ENCODE results near the gene B3GAT1.

The B3GAT1 gene

GRCh38 chr11:134401825-134402809 is 9.9 kb downstream of the B3GAT1 start:
- TF ChIP-seq SUZ12 (IDR thresholded peaks at IDR 0.05; ENCODE audit: extremely low read depth, insufficient read depth, insufficient read length), result no peak
- TF ChIP-seq ZNF274 (IDR thresholded peaks at IDR 0.05; ENCODE audit: low read depth, low read length), result no peak
- TF ChIP-seq YY1 (IDR thresholded peaks at IDR 0.05; ENCODE audit: insufficient read depth, insufficient read length), result no peak
- Histone ChIP-seq H3K27me3 (ENCODE audit: insufficient read depth, insufficient read length) (no peaks in the 10 kb centered on the region), H3K9me3 (ENCODE audit: insufficient read depth, low read length) (0 out of 2 replicates have a peak, but pooled peaks cover 7% of the 10 kb centered on the region), H3K4me3 (ENCODE audit: insufficient read length, low read depth) (no peak overlapping the region), H3K9ac (ENCODE audit: insufficient read length, low read depth) (no peak overlapping the region), H3K4me1 (ENCODE audit: insufficient read depth, insufficient read length) (peaks cover 7% of the 10 kb centered on the region), H3K36me3 (ENCODE audit: insufficient read depth, insufficient read length, low read length) (no peaks in the 10 kb centered on the region)
- DNase-seq (ENCODE audit: low read depth, low spot score), result no peak

GRCh38 chr11:134399996-134400395 is 12.0 kb downstream of the B3GAT1 start:
- H3K9ac ChIP-seq (ENCODE audit: insufficient read length, low read depth), result no peak overlapping the region
- H3K36me3 ChIP-seq (ENCODE audit: insufficient read depth, insufficient read length, low read length), result no peaks in the 10 kb centered on the region
- H3K27me3 ChIP-seq (ENCODE audit: insufficient read depth, insufficient read length), result no peaks in the 10 kb centered on the region
- H3K4me3 ChIP-seq (ENCODE audit: insufficient read length, low read depth), result no peak overlapping the region
- TF ChIP-seq SUZ12 (IDR thresholded peaks at IDR 0.05; ENCODE audit: extremely low read depth, insufficient read depth, insufficient read length) (no peak), YY1 (IDR thresholded peaks at IDR 0.05; ENCODE audit: insufficient read depth, insufficient read length) (no peak), ZNF274 (IDR thresholded peaks at IDR 0.05; ENCODE audit: low read depth, low read length) (no peak)
- H3K4me1 ChIP-seq (ENCODE audit: insufficient read depth, insufficient read length), result peaks cover 10% of the 10 kb centered on the region
- no peak for DNase-seq (ENCODE audit: low read depth, low spot score)
- H3K9me3 ChIP-seq (ENCODE audit: insufficient read depth, low read length), result 0 out of 2 replicates have a peak, but pooled peaks cover 7% of the 10 kb centered on the region

- Histone ChIP-seq H3K36me3 (ENCODE audit: insufficient read depth, insufficient read length, low read length) (no peaks in the 10 kb centered on the region), H3K9ac (ENCODE audit: insufficient read length, low read depth) (no peak overlapping the region), H3K9me3 (ENCODE audit: insufficient read depth, low read length) (0 out of 2 replicates have a peak, but pooled peaks cover 7% of the 10 kb centered on the region), H3K4me3 (ENCODE audit: insufficient read length, low read depth) (no peak overlapping the region), H3K27me3 (ENCODE audit: insufficient read depth, insufficient read length) (no peaks in the 10 kb centered on the region), H3K4me1 (ENCODE audit: insufficient read depth, insufficient read length) (peaks cover 10% of the 10 kb centered on the region)
- TF ChIP-seq ZNF274 (IDR thresholded peaks at IDR 0.05; ENCODE audit: low read depth, low read length) (no peak), SUZ12 (IDR thresholded peaks at IDR 0.05; ENCODE audit: extremely low read depth, insufficient read depth, insufficient read length) (no peak), YY1 (IDR thresholded peaks at IDR 0.05; ENCODE audit: insufficient read depth, insufficient read length) (no peak)
- no peak for DNase-seq (ENCODE audit: low read depth, low spot score)
Observed at GRCh38 chr11:134399293-134399654, 12.8 kb downstream of the B3GAT1 start.

- Histone ChIP-seq H3K9ac (ENCODE audit: insufficient read length, low read depth) (no peak overlapping the region), H3K36me3 (ENCODE audit: insufficient read depth, insufficient read length, low read length) (no peaks in the 10 kb centered on the region), H3K9me3 (ENCODE audit: insufficient read depth, low read length) (0 out of 2 replicates have a peak, but pooled peaks cover 7% of the 10 kb centered on the region), H3K4me1 (ENCODE audit: insufficient read depth, insufficient read length) (peaks cover 10% of the 10 kb centered on the region), H3K27me3 (ENCODE audit: insufficient read depth, insufficient read length) (no peaks in the 10 kb centered on the region), H3K4me3 (ENCODE audit: insufficient read length, low read depth) (no peak overlapping the region)
- DNase-seq (ENCODE audit: low read depth, low spot score), result no peak
- no peak for TF ChIP-seq YY1 (IDR thresholded peaks at IDR 0.05; ENCODE audit: insufficient read depth, insufficient read length)
- no peak for TF ChIP-seq SUZ12 (IDR thresholded peaks at IDR 0.05; ENCODE audit: extremely low read depth, insufficient read depth, insufficient read length)
- TF ChIP-seq ZNF274 (IDR thresholded peaks at IDR 0.05; ENCODE audit: low read depth, low read length), result no peak
Observed at GRCh38 chr11:134398644-134399292, 13.3 kb downstream of the B3GAT1 start.

- TF ChIP-seq YY1 (IDR thresholded peaks at IDR 0.05; ENCODE audit: insufficient read depth, insufficient read length), result no peak
- TF ChIP-seq SUZ12 (IDR thresholded peaks at IDR 0.05; ENCODE audit: extremely low read depth, insufficient read depth, insufficient read length), result no peak
- TF ChIP-seq ZNF274 (IDR thresholded peaks at IDR 0.05; ENCODE audit: low read depth, low read length), result no peak
- DNase-seq (ENCODE audit: low read depth, low spot score), result no peak
- H3K9ac ChIP-seq (ENCODE audit: insufficient read length, low read depth), result no peak overlapping the region
- H3K4me3 ChIP-seq (ENCODE audit: insufficient read length, low read depth), result no peak overlapping the region
- peaks cover 10% of the 10 kb centered on the region for H3K4me1 ChIP-seq (ENCODE audit: insufficient read depth, insufficient read length)
- H3K9me3 ChIP-seq (ENCODE audit: insufficient read depth, low read length), result 0 out of 2 replicates have a peak, but pooled peaks cover 7% of the 10 kb centered on the region
- no peaks in the 10 kb centered on the region for H3K36me3 ChIP-seq (ENCODE audit: insufficient read depth, insufficient read length, low read length)
- no peaks in the 10 kb centered on the region for H3K27me3 ChIP-seq (ENCODE audit: insufficient read depth, insufficient read length)
Observed at GRCh38 chr11:134398079-134398444, 14.0 kb downstream of the B3GAT1 start.

GRCh38 chr11:134397304-134398078 is 14.6 kb downstream of the B3GAT1 start:
- Histone ChIP-seq H3K4me1 (ENCODE audit: insufficient read depth, insufficient read length) (peaks cover 10% of the 10 kb centered on the region), H3K27me3 (ENCODE audit: insufficient read depth, insufficient read length) (no peaks in the 10 kb centered on the region), H3K9ac (ENCODE audit: insufficient read length, low read depth) (no peak overlapping the region), H3K4me3 (ENCODE audit: insufficient read length, low read depth) (no peak overlapping the region), H3K36me3 (ENCODE audit: insufficient read depth, insufficient read length, low read length) (no peaks in the 10 kb centered on the region), H3K9me3 (ENCODE audit: insufficient read depth, low read length) (0 out of 2 replicates have a peak, but pooled peaks cover 7% of the 10 kb centered on the region)
- TF ChIP-seq YY1 (IDR thresholded peaks at IDR 0.05; ENCODE audit: insufficient read depth, insufficient read length) (no peak), ZNF274 (IDR thresholded peaks at IDR 0.05; ENCODE audit: low read depth, low read length) (no peak), SUZ12 (IDR thresholded peaks at IDR 0.05; ENCODE audit: extremely low read depth, insufficient read depth, insufficient read length) (no peak)
- no peak for DNase-seq (ENCODE audit: low read depth, low spot score)

Measured in NT2/D1 (cell line).